GM18867 (cell line): ENCODE data around the gene DMD.
"Not testable (repeated sequence)": the region's sequence is repeated elsewhere in the genome, so short reads cannot be mapped to it uniquely, and the experiment has no call there.

Source experiments
- ATAC-seq: cut with Tn5 transposase; IDR thresholded peaks from one replicate; pipeline ENCODE4 v1.9.1; 2021; ENCODE audit warnings: mild to moderate bottlenecking, moderate library complexity; ENCODE audit not compliant: unreplicated experiment

Gene DMD

DNA sequence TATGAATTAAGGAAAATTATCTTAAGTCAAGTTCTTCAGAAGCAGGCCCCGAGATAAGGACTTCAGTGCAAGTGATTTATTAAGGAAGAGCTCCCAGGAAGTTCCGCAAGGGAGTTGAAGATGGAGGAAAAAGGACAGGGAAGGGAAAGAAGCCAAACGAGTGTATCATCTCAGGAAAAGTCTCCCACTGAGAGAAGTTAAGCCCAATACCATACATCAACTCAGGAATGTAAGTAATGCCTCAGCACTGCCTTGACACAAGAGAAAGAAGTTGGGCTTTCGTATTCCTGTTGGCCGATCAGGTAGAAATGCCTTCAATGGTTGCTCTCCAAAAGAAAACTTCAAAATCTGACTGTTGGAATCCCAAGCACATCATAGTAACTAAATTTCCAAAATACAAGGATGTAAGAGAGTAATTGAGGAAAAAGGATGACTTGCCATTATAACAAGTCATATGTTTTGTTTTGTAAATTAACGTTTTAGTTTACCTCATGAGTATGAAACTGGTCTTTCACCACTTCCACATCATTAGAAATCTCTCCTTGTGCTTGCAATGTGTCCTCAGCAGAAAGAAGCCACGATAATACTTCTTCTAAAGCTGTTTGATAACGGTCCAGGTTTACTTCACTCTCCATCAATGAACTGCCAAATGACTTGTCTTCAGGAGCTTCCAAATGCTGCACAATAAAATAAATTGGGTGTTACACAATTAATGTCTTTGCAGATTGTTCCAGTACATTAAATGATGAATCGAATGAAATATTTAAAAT, 566.7 kb downstream of the DMD start:
- ATAC-seq, result no peak

GRCh38 chrX:32642283-32642682, 569.1 kb downstream of the DMD start:
- ATAC-seq, result no peak

DNA sequence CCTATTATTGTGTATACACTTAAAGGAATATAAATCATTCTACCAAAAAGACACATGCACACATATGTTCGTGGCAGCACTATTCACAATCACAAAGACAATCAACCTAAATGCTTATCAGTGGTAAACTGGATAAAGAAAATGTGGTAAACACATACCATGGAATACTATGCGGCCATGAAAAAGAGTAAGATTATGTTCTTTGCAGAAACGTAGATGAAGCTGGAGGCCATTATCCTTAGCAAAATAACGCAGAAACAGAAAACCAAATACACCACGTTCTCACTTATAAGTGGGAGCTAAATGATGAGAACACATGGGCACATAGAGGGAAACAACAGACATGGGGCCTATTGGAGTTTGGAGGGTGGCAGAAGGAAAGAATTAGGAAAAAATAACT, 593.2 kb downstream of the DMD start:
- no peak for ATAC-seq

GRCh38 chrX:32614707-32615106, 596.6 kb downstream of the DMD start:
- ATAC-seq, result no peak

DNA sequence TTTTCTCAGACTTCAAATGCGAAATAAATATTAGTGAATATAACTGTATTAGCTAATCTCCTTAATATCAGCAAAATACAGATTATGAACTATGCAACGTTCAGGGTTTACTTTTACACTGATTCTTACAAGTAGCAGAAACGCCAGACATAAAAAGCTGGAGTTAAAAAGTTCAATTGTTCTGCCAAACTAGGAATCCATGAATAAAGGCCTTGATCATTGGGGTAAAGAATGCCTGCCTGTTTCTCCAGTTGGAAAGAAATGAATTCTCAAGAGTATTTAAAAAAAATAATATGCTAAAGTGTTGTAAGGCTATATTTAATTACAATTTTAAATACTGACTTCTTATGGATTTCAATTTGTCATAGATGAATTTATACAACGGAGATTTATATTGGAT, 612.2 kb downstream of the DMD start:
- ATAC-seq, result no peak

GRCh38 chrX:32598707-32599106, 612.6 kb downstream of the DMD start:
- ATAC-seq, result no peak

- no peak for ATAC-seq
Observed at GRCh38 chrX:32597777-32598176, 613.6 kb downstream of the DMD start.

GRCh38 chrX:32592786-32593185, 618.6 kb downstream of the DMD start:
- ATAC-seq, result no peak

- ATAC-seq, result no peak
Observed at GRCh38 chrX:32591589-32591988, 619.8 kb downstream of the DMD start.

DNA sequence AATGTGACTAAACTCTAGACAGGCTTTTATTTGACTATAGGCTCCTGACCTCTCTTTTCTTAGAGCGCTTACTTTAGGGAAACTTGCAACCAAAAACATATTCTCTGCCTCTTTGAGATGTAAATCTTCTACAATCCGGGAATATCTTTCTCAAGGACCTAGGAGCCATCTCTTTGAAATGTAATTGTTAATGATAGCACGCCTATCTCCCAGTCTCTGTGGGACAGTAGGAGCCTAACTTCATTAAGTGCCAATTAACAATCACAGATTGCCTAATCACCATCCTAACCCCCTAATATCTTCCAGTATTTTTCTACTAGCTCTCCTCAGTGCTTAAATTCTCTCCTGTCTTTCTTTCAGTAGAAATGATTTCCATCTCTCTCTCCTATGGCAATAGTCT, 628.6 kb downstream of the DMD start:
- ATAC-seq, result no peak

DNA sequence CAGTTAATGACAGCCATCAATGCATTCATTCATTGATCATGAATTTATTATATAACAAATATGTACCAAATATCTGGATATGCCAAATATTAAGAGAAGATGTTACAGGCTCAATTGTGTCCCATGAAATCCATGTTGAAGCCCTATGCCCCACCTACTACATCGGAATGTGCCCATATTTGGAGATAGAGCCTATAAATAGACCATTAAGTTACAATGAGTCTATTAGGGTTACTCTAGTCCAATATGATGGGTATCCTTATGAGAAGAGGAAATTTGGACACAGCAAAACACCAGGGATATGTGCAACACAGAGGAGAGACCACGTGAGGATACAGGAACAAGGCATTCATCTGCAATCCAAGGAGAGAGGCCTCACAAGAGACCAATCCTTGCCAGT, 634.5 kb downstream of the DMD start:
- ATAC-seq, result no peak

DNA sequence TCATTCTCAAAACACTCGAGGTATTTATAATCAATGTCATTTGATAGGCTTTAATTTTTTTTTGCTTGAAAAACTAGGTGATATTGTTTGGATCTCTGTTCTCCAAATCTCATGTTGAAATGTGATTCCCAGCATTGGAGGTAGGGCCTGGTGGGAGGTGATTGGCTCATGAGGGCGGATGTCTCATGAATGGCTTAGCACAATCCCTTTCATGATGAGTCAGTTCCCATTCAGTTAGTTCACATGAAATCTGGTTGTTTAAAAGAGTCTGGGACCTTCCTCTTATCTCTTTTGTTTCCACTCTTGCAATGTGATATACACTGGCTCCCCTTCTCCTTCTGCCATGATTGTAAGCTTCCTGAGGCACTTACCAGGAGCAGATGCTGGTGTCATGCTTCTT, 638.7 kb downstream of the DMD start:
- no peak for ATAC-seq

GRCh38 chrX:32571579-32571978, 639.8 kb downstream of the DMD start:
- no peak for ATAC-seq

DNA sequence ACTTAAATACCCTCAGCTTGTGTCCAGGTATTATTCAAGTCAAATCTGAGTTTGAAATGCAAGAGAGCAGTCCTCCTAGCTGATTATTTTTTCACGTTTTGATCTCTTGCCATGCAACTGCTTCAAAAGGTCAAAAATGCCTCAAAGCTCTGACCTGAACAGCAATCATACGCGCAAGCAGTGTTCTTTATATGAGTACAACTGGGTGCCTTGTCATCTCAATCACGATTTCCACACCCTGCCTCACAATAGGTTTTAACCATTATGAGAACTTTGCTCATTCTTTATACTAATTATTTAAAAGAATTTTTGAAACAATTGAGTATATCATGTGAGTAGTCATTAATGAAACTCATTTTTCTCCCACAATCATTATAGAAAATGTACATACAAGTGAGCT, 649.1 kb downstream of the DMD start:
- no peak for ATAC-seq

DNA sequence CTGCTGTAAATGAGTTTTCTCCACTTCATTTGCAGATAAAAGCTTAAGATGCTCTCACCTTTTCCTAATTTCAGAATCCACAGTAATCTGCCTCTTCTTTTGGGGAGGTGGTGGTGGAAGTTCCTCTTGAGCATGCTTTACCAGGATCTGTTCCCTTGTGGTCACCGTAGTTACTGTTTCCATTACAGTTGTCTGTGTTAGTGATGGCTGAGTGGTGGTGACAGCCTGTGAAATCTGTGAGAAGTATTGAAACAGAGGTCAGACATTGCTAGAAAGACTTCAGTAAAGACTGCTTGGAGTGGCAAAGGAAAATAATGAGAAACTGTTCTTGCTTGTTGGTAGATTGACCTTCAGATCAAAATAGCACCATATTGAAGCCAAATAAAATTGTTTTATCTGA, 666.2 kb downstream of the DMD start:
- ATAC-seq, result no peak

DNA sequence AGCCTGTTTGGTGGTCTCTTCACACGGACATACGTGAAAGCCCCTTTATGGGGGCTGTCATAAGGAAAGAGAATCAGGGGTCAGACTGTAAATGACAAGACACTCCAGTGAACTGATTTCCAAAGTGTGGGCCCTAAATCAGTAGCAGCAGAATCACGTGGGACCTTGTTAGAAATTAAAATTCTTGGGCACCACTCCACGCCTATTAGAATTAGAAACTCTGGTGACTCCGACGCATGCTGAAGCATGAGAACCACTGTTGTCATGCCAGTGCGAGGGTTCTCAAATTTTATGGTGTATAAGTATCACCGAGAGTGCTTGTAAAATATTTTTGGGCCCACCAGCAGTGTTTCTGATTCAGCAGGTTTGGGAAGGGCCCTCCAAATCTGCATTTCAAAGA, 672.8 kb downstream of the DMD start:
- ATAC-seq, result no peak

GRCh38 chrX:32533848-32534247, 677.5 kb downstream of the DMD start:
- peak; percentile 73 for ATAC-seq

GRCh38 chrX:32532262-32532661, 679.1 kb downstream of the DMD start:
- ATAC-seq, result no peak

- ATAC-seq, result peak; percentile 75
Observed at GRCh38 chrX:32530802-32531403, 680.4 kb downstream of the DMD start.

DNA sequence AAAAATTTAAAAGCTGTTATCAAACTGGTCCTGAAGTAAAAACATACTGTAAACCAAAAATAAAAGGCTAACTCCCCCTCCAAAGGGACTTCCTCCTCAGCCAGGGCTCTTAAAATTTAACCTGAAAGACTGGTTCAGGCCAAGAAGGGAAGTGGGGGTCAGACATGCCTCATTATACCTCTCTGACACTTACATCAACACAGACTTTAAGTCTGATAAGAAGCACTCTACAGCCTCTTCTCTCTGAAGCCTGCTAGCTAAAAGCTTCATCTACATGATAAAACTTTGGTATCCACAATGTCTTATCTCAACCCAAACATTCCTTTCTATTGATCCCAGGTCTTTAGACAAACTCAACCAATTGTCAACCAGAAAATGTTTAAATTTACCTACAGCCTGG, 682.9 kb downstream of the DMD start:
- ATAC-seq, result not testable (repeated sequence)

DNA sequence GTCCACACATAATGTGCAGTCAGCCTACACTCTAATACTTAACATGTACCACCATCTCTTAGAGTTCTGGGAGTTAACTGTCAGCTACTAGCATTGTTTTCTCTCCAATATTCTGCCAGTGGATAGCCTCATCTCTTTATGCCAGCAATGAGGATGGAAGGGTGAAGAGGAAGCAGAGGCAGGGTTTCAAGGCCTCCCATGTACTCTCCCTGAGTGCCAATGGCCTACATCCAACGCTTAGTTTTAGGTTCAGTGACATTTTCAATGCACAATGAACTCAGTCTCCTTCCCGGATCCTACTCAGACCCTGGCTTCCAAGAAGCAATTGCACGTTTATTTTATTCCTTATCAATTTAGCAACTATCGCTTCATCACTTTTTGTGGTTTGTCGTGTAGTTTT, 686.1 kb downstream of the DMD start:
- ATAC-seq, result no peak

DNA sequence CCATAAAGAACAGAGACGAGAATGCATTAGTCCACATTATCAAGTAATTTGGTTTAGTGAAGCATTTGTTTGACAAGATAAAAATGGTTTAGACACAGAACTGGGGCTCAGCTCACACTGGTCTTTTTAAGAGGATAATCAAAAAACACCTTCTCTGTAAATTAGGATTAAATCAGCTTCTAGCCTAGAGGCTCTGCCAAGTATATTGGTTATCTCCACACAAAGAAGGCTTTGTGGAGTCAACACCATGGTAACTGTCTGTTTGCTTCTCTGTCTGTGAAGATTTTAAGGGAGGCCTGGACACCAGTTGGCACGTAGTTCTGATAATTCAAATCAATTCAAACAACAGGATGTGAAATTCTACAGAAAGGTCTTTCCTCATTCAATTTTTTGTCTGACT, 687.0 kb downstream of the DMD start:
- ATAC-seq, result no peak

GRCh38 chrX:32520789-32521188, 690.6 kb downstream of the DMD start:
- ATAC-seq, result no peak
